ENCODE results near the gene NDUFA8. TPM values are rescaled to one million over a fixed set of nuclear protein-coding genes. Genes with fewer than 3 reads are reported as not detected.

NDUFA8 gene
- total RNA-seq, 1 experiment from 2014 or later: 42.7 TPM

GRCh38 chr9:122200960-122201595 lies 41.5 kb upstream of the NDUFA8 start:
- no peak overlapping the region for H3K4me3 ChIP-seq (ENCODE audit: low read length)
- H3K4me1 ChIP-seq (ENCODE audit: low read length): no peaks in the 10 kb centered on the region
- no peak overlapping the region for H2AFZ ChIP-seq (ENCODE audit: low read length)
- H3K9ac ChIP-seq (ENCODE audit: low read length): no peak overlapping the region
- no peaks in the 10 kb centered on the region for H3K9me3 ChIP-seq (ENCODE audit: low read length)
- no peak for DNase-seq
- no peaks in the 10 kb centered on the region for H3K27me3 ChIP-seq (ENCODE audit: low read length)
- no peak overlapping the region for H3K27ac ChIP-seq (ENCODE audit: low read length)
- H4K20me1 ChIP-seq (ENCODE audit: insufficient read depth, low read depth, low read length): no peaks in the 10 kb centered on the region
- no peaks in the 10 kb centered on the region for H3K36me3 ChIP-seq (ENCODE audit: insufficient read depth, low read length)
- no peak overlapping the region for H3K4me2 ChIP-seq (ENCODE audit: low read depth, low read length, poor library complexity, severe bottlenecking)
- no peaks in the 10 kb centered on the region for H3K79me2 ChIP-seq (ENCODE audit: low read length)
- H3K9me2 ChIP-seq (replicated peaks; ENCODE audit: insufficient read depth, low read length): no peaks in the 10 kb centered on the region

- no peak for DNase-seq
- Histone ChIP-seq H2AFZ (ENCODE audit: low read length) (no peak overlapping the region), H3K9me3 (ENCODE audit: low read length) (no peaks in the 10 kb centered on the region), H3K9ac (ENCODE audit: low read length) (no peak overlapping the region), H3K27me3 (ENCODE audit: low read length) (no peaks in the 10 kb centered on the region), H3K79me2 (ENCODE audit: low read length) (no peaks in the 10 kb centered on the region), H3K4me2 (ENCODE audit: low read depth, low read length, poor library complexity, severe bottlenecking) (no peak overlapping the region), H3K27ac (ENCODE audit: low read length) (no peak overlapping the region), H3K36me3 (ENCODE audit: insufficient read depth, low read length) (no peaks in the 10 kb centered on the region), H4K20me1 (ENCODE audit: insufficient read depth, low read depth, low read length) (no peaks in the 10 kb centered on the region), H3K9me2 (replicated peaks; ENCODE audit: insufficient read depth, low read length) (no peaks in the 10 kb centered on the region), H3K4me1 (ENCODE audit: low read length) (no peaks in the 10 kb centered on the region), H3K4me3 (ENCODE audit: low read length) (no peak overlapping the region)
Measured at GRCh38 chr9:122197882-122198281, 38.3 kb upstream of the NDUFA8 start.

- Histone ChIP-seq H3K36me3 (ENCODE audit: insufficient read depth, low read length) (no peaks in the 10 kb centered on the region), H3K9me3 (ENCODE audit: low read length) (no peaks in the 10 kb centered on the region), H3K4me2 (ENCODE audit: low read depth, low read length, poor library complexity, severe bottlenecking) (no peak overlapping the region), H3K79me2 (ENCODE audit: low read length) (no peaks in the 10 kb centered on the region), H3K4me1 (ENCODE audit: low read length) (no peaks in the 10 kb centered on the region), H2AFZ (ENCODE audit: low read length) (no peak overlapping the region), H3K9me2 (replicated peaks; ENCODE audit: insufficient read depth, low read length) (no peaks in the 10 kb centered on the region), H3K9ac (ENCODE audit: low read length) (no peak overlapping the region), H3K27me3 (ENCODE audit: low read length) (no peaks in the 10 kb centered on the region), H4K20me1 (ENCODE audit: insufficient read depth, low read depth, low read length) (no peaks in the 10 kb centered on the region), H3K4me3 (ENCODE audit: low read length) (no peak overlapping the region), H3K27ac (ENCODE audit: low read length) (no peak overlapping the region)
- no peak for DNase-seq
Measured at GRCh38 chr9:122197426-122197825, 37.8 kb upstream of the NDUFA8 start.

GRCh38 chr9:122195875-122196274 lies 36.3 kb upstream of the NDUFA8 start:
- Histone ChIP-seq H2AFZ (ENCODE audit: low read length) (no peak overlapping the region), H3K9ac (ENCODE audit: low read length) (no peak overlapping the region), H3K27ac (ENCODE audit: low read length) (no peak overlapping the region), H3K27me3 (ENCODE audit: low read length) (no peaks in the 10 kb centered on the region), H3K9me3 (ENCODE audit: low read length) (no peaks in the 10 kb centered on the region), H3K79me2 (ENCODE audit: low read length) (no peaks in the 10 kb centered on the region), H3K9me2 (replicated peaks; ENCODE audit: insufficient read depth, low read length) (no peaks in the 10 kb centered on the region), H4K20me1 (ENCODE audit: insufficient read depth, low read depth, low read length) (no peaks in the 10 kb centered on the region), H3K4me1 (ENCODE audit: low read length) (no peaks in the 10 kb centered on the region), H3K4me3 (ENCODE audit: low read length) (no peak overlapping the region), H3K4me2 (ENCODE audit: low read depth, low read length, poor library complexity, severe bottlenecking) (no peak overlapping the region), H3K36me3 (ENCODE audit: insufficient read depth, low read length) (no peaks in the 10 kb centered on the region)
- no peak for DNase-seq

- H3K27ac ChIP-seq (ENCODE audit: low read length): no peak overlapping the region
- H3K27me3 ChIP-seq (ENCODE audit: low read length): no peaks in the 10 kb centered on the region
- no peaks in the 10 kb centered on the region for H4K20me1 ChIP-seq (ENCODE audit: insufficient read depth, low read depth, low read length)
- no peak overlapping the region for H3K4me3 ChIP-seq (ENCODE audit: low read length)
- no peak overlapping the region for H3K9ac ChIP-seq (ENCODE audit: low read length)
- H2AFZ ChIP-seq (ENCODE audit: low read length): no peak overlapping the region
- H3K9me2 ChIP-seq (replicated peaks; ENCODE audit: insufficient read depth, low read length): no peaks in the 10 kb centered on the region
- H3K9me3 ChIP-seq (ENCODE audit: low read length): no peaks in the 10 kb centered on the region
- H3K4me2 ChIP-seq (ENCODE audit: low read depth, low read length, poor library complexity, severe bottlenecking): no peak overlapping the region
- no peaks in the 10 kb centered on the region for H3K36me3 ChIP-seq (ENCODE audit: insufficient read depth, low read length)
- DNase-seq: no peak
- H3K79me2 ChIP-seq (ENCODE audit: low read length): no peaks in the 10 kb centered on the region
- no peaks in the 10 kb centered on the region for H3K4me1 ChIP-seq (ENCODE audit: low read length)
Measured at GRCh38 chr9:122193651-122194050, 34.1 kb upstream of the NDUFA8 start.

GRCh38 chr9:122192914-122193525 lies 33.4 kb upstream of the NDUFA8 start:
- Histone ChIP-seq H3K9me3 (ENCODE audit: low read length) (no peaks in the 10 kb centered on the region), H3K4me2 (ENCODE audit: low read depth, low read length, poor library complexity, severe bottlenecking) (no peak overlapping the region), H3K4me3 (ENCODE audit: low read length) (no peak overlapping the region), H3K9me2 (replicated peaks; ENCODE audit: insufficient read depth, low read length) (no peaks in the 10 kb centered on the region), H3K79me2 (ENCODE audit: low read length) (no peaks in the 10 kb centered on the region), H2AFZ (ENCODE audit: low read length) (no peak overlapping the region), H3K9ac (ENCODE audit: low read length) (no peak overlapping the region), H4K20me1 (ENCODE audit: insufficient read depth, low read depth, low read length) (no peaks in the 10 kb centered on the region), H3K36me3 (ENCODE audit: insufficient read depth, low read length) (no peaks in the 10 kb centered on the region), H3K27ac (ENCODE audit: low read length) (no peak overlapping the region), H3K4me1 (ENCODE audit: low read length) (no peaks in the 10 kb centered on the region), H3K27me3 (ENCODE audit: low read length) (no peaks in the 10 kb centered on the region)
- no peak for DNase-seq

- no peak overlapping the region for H2AFZ ChIP-seq (ENCODE audit: low read length)
- no peaks in the 10 kb centered on the region for H3K4me1 ChIP-seq (ENCODE audit: low read length)
- no peak overlapping the region for H3K4me2 ChIP-seq (ENCODE audit: low read depth, low read length, poor library complexity, severe bottlenecking)
- H3K27me3 ChIP-seq (ENCODE audit: low read length): no peaks in the 10 kb centered on the region
- no peak overlapping the region for H3K4me3 ChIP-seq (ENCODE audit: low read length)
- DNase-seq: no peak
- H3K79me2 ChIP-seq (ENCODE audit: low read length): no peaks in the 10 kb centered on the region
- no peaks in the 10 kb centered on the region for H4K20me1 ChIP-seq (ENCODE audit: insufficient read depth, low read depth, low read length)
- no peaks in the 10 kb centered on the region for H3K36me3 ChIP-seq (ENCODE audit: insufficient read depth, low read length)
- H3K9me3 ChIP-seq (ENCODE audit: low read length): no peaks in the 10 kb centered on the region
- no peak overlapping the region for H3K9ac ChIP-seq (ENCODE audit: low read length)
- no peaks in the 10 kb centered on the region for H3K9me2 ChIP-seq (replicated peaks; ENCODE audit: insufficient read depth, low read length)
- no peak overlapping the region for H3K27ac ChIP-seq (ENCODE audit: low read length)
Measured at GRCh38 chr9:122192261-122192875, 32.8 kb upstream of the NDUFA8 start.

GRCh38 chr9:122191584-122191983 lies 32.0 kb upstream of the NDUFA8 start:
- no peaks in the 10 kb centered on the region for H4K20me1 ChIP-seq (ENCODE audit: insufficient read depth, low read depth, low read length)

More at GRCh38 chr9:122191584-122191983, 32.0 kb upstream of the NDUFA8 start:
- no peak for DNase-seq
- Histone ChIP-seq H3K79me2 (ENCODE audit: low read length) (no peaks in the 10 kb centered on the region), H3K9ac (ENCODE audit: low read length) (no peak overlapping the region), H3K27ac (ENCODE audit: low read length) (no peak overlapping the region), H2AFZ (ENCODE audit: low read length) (no peak overlapping the region), H3K9me2 (replicated peaks; ENCODE audit: insufficient read depth, low read length) (no peaks in the 10 kb centered on the region), H3K36me3 (ENCODE audit: insufficient read depth, low read length) (no peaks in the 10 kb centered on the region), H3K4me2 (ENCODE audit: low read depth, low read length, poor library complexity, severe bottlenecking) (no peak overlapping the region), H3K9me3 (ENCODE audit: low read length) (no peaks in the 10 kb centered on the region), H3K4me3 (ENCODE audit: low read length) (no peak overlapping the region), H3K4me1 (ENCODE audit: low read length) (no peaks in the 10 kb centered on the region), H3K27me3 (ENCODE audit: low read length) (no peaks in the 10 kb centered on the region)
